ENCODE data around the gene TLE2. TPM values are rescaled to one million over a fixed set of nuclear protein-coding genes. Genes with fewer than 3 reads are reported as not detected.
A peak's percentile ranks its signal among the peaks of the same experiment; 100 is the strongest.

TLE2 gene
- polyA plus RNA-seq, 2 of the 4 experiments (the other 2 are of a cell fraction), result 2.1 to 2.6 TPM

- Histone ChIP-seq H3K9me3 (no peaks in the 10 kb centered on the region), H3K4me1 (no peaks in the 10 kb centered on the region), H3K4me2 (no peak overlapping the region), H3K27ac (no peak overlapping the region), H3K4me3 (no peak overlapping the region)
- DNase-seq (ENCODE audit: low read depth in 1 of 2, low spot score in 1 of 2), result no peak
- ChIA-PET CTCF (interaction anchor here (0.7 kb wide), 1 partner anchor 30 kb away, joined by 3 read pairs; no protein-coding TSS in a partner anchor), POLR2A (no interaction called here)
- ATAC-seq, result no peak
- WGBS (ENCODE audit: missing lambda C conversion rate), result 86% methylated on average over 9 of the region's 28 CpGs
- TF ChIP-seq RAD21 (conservative IDR thresholded peaks at IDR 0.05 in 1 of 2, IDR thresholded peaks at IDR 0.05 in 1 of 2), result no peak
- FAIRE-seq, result no peak
These were observed 9.7 kb downstream of the TLE2 start for GRCh38 chr19:3019211-3019854.

GRCh38 chr19:3017923-3018322 lies 11.2 kb downstream of the TLE2 start:
- H3K27ac ChIP-seq, result no peak overlapping the region
- CTCF ChIA-PET, result interaction anchor here (0.8 to 1.8 kb wide), 2 partner anchors 12 to 18 kb away, joined by 3 to 4 read pairs; no protein-coding TSS in a partner anchor
- no peaks in the 10 kb centered on the region for H3K4me1 ChIP-seq
- TF ChIP-seq CEBPB (IDR thresholded peaks at IDR 0.05), result no peak
- TF ChIP-seq, protein P1, sequence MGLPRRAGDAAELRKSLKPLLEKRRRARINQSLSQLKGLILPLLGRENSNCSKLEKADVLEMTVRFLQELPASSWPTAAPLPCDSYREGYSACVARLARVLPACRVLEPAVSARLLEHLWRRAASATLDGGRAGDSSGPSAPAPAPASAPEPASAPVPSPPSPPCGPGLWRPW (IDR thresholded peaks at IDR 0.05), result no peak
- TF ChIP-seq TFCP2L1 (CRISPR knock-in tag; IDR thresholded peaks at IDR 0.05), result no peak
- TF ChIP-seq KDM5A (IDR thresholded peaks at IDR 0.05), result no peak
- TF ChIP-seq, protein P2, sequence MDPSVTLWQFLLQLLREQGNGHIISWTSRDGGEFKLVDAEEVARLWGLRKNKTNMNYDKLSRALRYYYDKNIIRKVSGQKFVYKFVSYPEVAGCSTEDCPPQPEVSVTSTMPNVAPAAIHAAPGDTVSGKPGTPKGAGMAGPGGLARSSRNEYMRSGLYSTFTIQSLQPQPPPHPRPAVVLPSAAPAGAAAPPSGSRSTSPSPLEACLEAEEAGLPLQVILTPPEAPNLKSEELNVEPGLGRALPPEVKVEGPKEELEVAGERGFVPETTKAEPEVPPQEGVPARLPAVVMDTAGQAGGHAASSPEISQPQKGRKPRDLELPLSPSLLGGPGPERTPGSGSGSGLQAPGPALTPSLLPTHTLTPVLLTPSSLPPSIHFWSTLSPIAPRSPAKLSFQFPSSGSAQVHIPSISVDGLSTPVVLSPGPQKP (IDR thresholded peaks at IDR 0.05; ENCODE audit: low read depth, low read length), result no peak
- no peak for TF ChIP-seq HOXB13 (CRISPR knock-in tag; IDR thresholded peaks at IDR 0.05; ENCODE audit: low read depth)
- TF ChIP-seq NFE2L2 (conservative IDR thresholded peaks at IDR 0.05; ENCODE audit: low read length), result no peak
- TF ChIP-seq ZC3H11A (IDR thresholded peaks at IDR 0.05), result no peak
- no peak for TF ChIP-seq CHD2 (IDR thresholded peaks at IDR 0.05; ENCODE audit: low read length, partially characterized antibody)
- no peak for TF ChIP-seq ZNF302 (CRISPR knock-in tag; IDR thresholded peaks at IDR 0.05)
- no peak for ATAC-seq
- POLR2A ChIA-PET, result no interaction called here
- 83% methylated on average over 7 of the region's 7 CpGs for WGBS (ENCODE audit: missing lambda C conversion rate)
- no peak overlapping the region for H3K4me2 ChIP-seq
- H3K9me3 ChIP-seq, result no peaks in the 10 kb centered on the region
- no peak overlapping the region for H3K4me3 ChIP-seq
- no peak for FAIRE-seq
- no peak for DNase-seq (ENCODE audit: low read depth in 1 of 2, low spot score in 1 of 2)

DNA sequence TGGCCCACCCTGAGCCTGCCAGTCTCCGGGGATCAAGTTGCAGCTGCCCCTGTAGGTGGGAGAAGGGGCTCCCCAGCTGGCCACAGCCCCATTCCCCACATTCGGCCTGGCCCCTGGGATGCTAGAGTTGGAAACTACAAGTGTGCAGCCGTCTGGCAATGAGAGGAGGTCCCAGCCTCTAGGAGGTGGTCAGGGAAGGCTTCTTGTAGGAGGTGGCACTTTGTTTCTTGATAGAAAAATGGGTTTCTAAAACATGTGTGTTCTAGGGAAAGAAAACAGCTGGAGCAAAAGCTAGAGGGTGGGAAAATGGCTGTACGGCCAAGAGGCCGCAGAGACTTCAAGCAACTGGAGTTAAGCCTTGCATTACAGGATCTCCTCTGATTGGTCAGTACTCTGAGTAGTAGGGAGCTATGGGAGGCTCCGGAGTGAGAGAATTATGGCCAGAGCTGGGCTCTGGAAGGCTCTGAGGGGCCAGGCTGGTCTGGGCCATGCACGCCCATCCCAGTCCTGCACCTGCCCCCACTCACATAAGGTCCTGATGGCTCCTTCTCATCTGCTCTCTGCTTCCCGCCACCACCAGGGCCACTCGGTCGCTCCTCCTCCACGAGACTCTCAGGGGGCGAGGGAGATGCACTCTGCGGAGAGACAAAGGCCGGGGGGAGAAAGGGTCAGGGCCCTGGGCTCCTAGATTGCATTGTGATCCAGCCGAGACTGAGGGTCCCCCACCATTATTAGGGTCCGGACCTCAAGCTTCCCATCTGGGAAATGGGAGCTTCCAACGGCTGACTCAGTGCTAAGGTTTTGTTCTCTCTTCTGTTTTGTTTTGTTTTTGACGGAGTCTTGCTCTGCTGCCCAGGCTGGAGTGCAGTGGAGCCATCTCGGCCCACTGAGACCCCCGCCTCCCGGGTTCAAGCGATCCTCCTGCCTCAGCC lies 13.7 kb downstream of the TLE2 start:
- FAIRE-seq (no peak), DNase-seq (ENCODE audit: low read depth in 1 of 2, low spot score in 1 of 2) (no peak), ATAC-seq (no peak)
- ChIA-PET POLR2A (no interaction called here), CTCF (interaction anchor here (0.6 to 2.6 kb wide), 4 partner anchors 16 to 89 kb away, joined by 3 to 10 read pairs (median 4); no protein-coding TSS in a partner anchor)
- 85% methylated on average over 22 of the region's 22 CpGs for WGBS (ENCODE audit: missing lambda C conversion rate)
- H3K4me2 ChIP-seq, result no peak overlapping the region
- TF ChIP-seq KDM1A (IDR thresholded peaks at IDR 0.05; ENCODE audit: low read depth) (peak; percentile 28; the same call in 1 of the 2 replicates), CBX2 (IDR thresholded peaks at IDR 0.05; ENCODE audit: borderline replicate concordance, low read depth) (no peak), ZFP36 (IDR thresholded peaks at IDR 0.05; ENCODE audit: borderline replicate concordance, partially characterized antibody) (peak; percentile 73)
- no peak overlapping the region for H3K4me3 ChIP-seq
- H3K4me1 ChIP-seq, result no peaks in the 10 kb centered on the region
- no peak overlapping the region for H3K27ac ChIP-seq
- no peaks in the 10 kb centered on the region for H3K9me3 ChIP-seq

DNA sequence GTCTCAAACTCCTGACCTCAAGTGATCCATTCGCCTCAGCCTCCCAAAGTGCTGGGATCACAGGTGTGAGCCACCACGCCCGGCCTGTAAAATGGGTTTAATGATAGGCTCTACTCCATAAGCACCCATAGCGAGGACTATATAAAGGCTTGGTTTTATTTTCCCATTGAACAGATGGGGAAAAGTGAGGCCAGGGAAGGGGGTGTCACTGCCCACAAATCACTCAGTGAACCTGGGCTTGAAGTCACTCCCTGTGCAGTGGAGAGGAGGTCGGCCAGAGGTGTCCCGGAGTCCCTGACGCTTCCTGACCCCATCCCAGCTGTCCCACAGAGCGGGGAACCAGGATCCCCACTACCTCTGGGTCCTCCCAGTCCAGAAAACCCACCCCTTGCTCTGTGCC lies 14.9 kb downstream of the TLE2 start:
- no peak for FAIRE-seq
- CTCF ChIA-PET, result interaction anchor here (0.7 to 2.6 kb wide), 2 partner anchors 10 to 90 kb away, joined by 3 to 10 read pairs; no protein-coding TSS in a partner anchor

More for the DNA sequence above, 14.9 kb downstream of the TLE2 start:
- no peak overlapping the region for H3K4me3 ChIP-seq
- 90% methylated on average over 8 of the region's 8 CpGs for WGBS (ENCODE audit: missing lambda C conversion rate)
- 0 out of 2 replicates have a peak, but pooled peaks have one; percentile 34 for TF ChIP-seq HDAC2 (IDR thresholded peaks at IDR 0.05)
- TF ChIP-seq TFCP2L1 (CRISPR knock-in tag; IDR thresholded peaks at IDR 0.05), result no peak
- no peak overlapping the region for H3K4me2 ChIP-seq
- H3K9me3 ChIP-seq, result no peaks in the 10 kb centered on the region
- no peak for ATAC-seq
- POLR2A ChIA-PET, result no interaction called here
- DNase-seq (ENCODE audit: low read depth in 1 of 2, low spot score in 1 of 2), result no peak
- H3K27ac ChIP-seq, result no peak overlapping the region
- no peaks in the 10 kb centered on the region for H3K4me1 ChIP-seq

Data from A549 (cell line).